Measurements from ENCODE around the gene UQCRQ.

UQCRQ gene

DNA sequence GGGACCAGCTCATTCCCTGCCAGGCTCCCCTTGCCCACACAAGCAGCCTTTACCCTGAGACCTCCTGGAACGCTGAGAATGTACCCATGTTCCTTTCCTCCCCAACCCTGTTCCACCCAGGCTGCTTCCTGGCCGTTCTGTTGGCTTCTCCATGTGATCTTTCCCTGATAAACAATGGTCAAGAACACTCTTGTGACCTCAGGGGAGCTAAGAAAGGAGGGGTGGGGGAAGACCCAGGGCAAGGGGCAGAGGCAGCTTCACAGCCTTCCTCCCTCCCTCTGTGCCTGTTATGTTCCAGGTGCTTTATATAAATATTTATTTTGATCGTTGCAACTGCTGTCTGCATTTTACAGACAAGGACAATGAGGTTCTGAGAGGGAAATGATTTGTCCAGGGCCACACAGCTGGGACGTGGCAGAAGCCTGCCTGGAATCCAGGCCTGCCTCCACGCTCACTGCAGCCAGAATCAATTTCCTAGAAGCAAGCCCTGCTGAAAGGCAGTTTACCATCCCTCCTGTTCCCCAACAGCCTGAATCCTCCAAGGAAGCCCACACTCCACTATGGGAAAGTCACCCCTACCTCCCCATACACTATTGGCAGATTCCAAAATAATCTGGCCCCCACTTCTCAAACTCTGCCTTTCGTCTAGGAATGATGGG, 39.9 kb upstream of the UQCRQ start:
- TF ChIP-seq, protein P1, sequence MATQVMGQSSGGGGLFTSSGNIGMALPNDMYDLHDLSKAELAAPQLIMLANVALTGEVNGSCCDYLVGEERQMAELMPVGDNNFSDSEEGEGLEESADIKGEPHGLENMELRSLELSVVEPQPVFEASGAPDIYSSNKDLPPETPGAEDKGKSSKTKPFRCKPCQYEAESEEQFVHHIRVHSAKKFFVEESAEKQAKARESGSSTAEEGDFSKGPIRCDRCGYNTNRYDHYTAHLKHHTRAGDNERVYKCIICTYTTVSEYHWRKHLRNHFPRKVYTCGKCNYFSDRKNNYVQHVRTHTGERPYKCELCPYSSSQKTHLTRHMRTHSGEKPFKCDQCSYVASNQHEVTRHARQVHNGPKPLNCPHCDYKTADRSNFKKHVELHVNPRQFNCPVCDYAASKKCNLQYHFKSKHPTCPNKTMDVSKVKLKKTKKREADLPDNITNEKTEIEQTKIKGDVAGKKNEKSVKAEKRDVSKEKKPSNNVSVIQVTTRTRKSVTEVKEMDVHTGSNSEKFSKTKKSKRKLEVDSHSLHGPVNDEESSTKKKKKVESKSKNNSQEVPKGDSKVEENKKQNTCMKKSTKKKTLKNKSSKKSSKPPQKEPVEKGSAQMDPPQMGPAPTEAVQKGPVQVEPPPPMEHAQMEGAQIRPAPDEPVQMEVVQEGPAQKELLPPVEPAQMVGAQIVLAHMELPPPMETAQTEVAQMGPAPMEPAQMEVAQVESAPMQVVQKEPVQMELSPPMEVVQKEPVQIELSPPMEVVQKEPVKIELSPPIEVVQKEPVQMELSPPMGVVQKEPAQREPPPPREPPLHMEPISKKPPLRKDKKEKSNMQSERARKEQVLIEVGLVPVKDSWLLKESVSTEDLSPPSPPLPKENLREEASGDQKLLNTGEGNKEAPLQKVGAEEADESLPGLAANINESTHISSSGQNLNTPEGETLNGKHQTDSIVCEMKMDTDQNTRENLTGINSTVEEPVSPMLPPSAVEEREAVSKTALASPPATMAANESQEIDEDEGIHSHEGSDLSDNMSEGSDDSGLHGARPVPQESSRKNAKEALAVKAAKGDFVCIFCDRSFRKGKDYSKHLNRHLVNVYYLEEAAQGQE (IDR thresholded peaks at IDR 0.05; ENCODE audit: low read depth), result no peak
- TF ChIP-seq RAD21 (IDR thresholded peaks at IDR 0.05; ENCODE audit: low read depth), result no peak
- TF ChIP-seq YY1 (IDR thresholded peaks at IDR 0.05; ENCODE audit: low read depth), result no peak
- TF ChIP-seq ZBTB7A (IDR thresholded peaks at IDR 0.05; ENCODE audit: low read depth), result no peak

DNA sequence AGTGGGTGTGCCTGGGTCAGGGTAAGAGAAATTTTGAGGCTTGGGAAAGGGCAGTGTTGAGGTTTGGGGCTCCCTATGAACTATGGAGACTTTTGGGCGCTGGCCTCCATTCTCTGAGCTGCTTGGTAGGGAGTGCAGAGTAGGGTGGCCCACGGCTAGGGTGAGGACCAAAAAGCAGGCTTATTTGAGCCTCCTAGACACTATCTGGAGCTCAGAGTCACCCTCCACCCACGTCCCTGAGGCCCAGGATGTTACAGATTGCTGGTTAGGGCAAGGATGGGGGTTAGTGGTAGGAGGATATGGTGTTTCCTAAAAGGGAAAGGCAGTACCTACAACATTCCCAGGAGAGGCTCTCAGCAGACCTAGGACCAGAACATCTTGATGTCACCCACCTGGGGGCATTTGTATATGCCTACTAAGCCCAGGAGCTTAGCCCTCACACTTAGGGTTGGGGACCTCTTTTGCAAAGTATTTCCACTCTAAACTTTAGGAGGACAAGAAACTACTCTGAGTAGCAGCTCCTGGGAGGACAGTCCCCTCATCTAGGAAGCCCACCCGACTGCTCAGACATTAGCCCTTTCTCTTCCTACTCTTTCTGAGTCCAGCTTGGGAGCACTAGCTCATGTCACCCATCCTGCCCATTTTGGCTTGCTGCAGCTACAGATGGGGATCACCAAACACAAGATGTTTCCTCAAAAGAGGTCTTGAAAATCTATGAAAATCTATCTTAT, 38.3 kb upstream of the UQCRQ start:
- TF ChIP-seq TEAD4 (IDR thresholded peaks at IDR 0.05) (no peak), TAF1 (IDR thresholded peaks at IDR 0.05; ENCODE audit: low read depth) (no peak), CEBPB (IDR thresholded peaks at IDR 0.05) (no peak), TCF12 (IDR thresholded peaks at IDR 0.05; ENCODE audit: low read depth) (no peak), EGR1 (IDR thresholded peaks at IDR 0.05) (no peak), RAD21 (IDR thresholded peaks at IDR 0.05; ENCODE audit: low read depth) (no peak), NFIC (IDR thresholded peaks at IDR 0.05) (no peak), ZBTB7A (IDR thresholded peaks at IDR 0.05; ENCODE audit: low read depth) (no peak), YY1 (IDR thresholded peaks at IDR 0.05; ENCODE audit: low read depth) (no peak), FOXM1 (IDR thresholded peaks at IDR 0.05; ENCODE audit: borderline replicate concordance, low read depth) (no peak), EP300 (IDR thresholded peaks at IDR 0.05; ENCODE audit: borderline replicate concordance) (no peak), CREB1 (IDR thresholded peaks at IDR 0.05; ENCODE audit: low read depth) (no peak)
- TF ChIP-seq, protein P2, sequence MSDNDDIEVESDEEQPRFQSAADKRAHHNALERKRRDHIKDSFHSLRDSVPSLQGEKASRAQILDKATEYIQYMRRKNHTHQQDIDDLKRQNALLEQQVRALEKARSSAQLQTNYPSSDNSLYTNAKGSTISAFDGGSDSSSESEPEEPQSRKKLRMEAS (IDR thresholded peaks at IDR 0.05), result no peak
- TF ChIP-seq, protein P1 (IDR thresholded peaks at IDR 0.05; ENCODE audit: low read depth), result no peak
- TF ChIP-seq, protein P3, sequence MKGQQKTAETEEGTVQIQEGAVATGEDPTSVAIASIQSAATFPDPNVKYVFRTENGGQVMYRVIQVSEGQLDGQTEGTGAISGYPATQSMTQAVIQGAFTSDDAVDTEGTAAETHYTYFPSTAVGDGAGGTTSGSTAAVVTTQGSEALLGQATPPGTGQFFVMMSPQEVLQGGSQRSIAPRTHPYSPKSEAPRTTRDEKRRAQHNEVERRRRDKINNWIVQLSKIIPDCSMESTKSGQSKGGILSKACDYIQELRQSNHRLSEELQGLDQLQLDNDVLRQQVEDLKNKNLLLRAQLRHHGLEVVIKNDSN (IDR thresholded peaks at IDR 0.05), result no peak

DNA sequence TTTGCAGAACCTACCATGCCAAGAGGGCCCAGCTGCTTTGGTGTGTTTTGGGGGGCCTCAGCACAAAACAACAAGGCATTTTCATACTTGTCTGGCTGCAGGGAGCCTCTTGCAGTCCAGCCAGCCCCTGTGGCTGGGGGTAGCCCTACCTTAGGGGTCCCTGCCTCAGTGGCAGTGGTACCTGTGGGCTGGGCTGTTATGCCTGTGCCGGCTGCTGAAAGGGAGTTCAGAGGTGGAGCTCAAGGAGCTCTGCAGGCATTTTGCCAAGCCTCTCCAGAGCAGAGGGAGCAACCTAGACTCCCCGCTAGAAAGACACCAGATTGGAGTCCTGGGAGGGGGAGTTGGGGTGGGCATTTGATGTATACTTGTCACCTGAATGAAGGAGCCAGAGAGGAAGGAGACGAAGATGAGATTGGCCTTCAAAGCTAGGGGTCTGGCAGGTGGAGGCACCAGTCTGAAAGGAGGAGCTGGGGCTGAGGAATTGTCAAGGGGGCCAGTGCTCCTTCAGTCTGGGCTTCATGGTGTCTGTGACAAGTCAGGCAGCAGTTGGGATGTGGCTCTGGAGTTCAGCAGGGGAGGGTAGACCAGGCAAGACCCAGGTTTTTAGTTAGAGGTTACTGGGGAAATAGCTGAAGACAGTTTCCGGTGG, 37.5 kb upstream of the UQCRQ start:
- TF ChIP-seq TCF12 (IDR thresholded peaks at IDR 0.05; ENCODE audit: low read depth) (no peak), TAF1 (IDR thresholded peaks at IDR 0.05; ENCODE audit: low read depth) (no peak), NFIC (IDR thresholded peaks at IDR 0.05) (no peak), RAD21 (IDR thresholded peaks at IDR 0.05; ENCODE audit: low read depth) (no peak)
- TF ChIP-seq, protein P1 (IDR thresholded peaks at IDR 0.05; ENCODE audit: low read depth), result no peak
- TF ChIP-seq, protein P3 (IDR thresholded peaks at IDR 0.05), result no peak

DNA sequence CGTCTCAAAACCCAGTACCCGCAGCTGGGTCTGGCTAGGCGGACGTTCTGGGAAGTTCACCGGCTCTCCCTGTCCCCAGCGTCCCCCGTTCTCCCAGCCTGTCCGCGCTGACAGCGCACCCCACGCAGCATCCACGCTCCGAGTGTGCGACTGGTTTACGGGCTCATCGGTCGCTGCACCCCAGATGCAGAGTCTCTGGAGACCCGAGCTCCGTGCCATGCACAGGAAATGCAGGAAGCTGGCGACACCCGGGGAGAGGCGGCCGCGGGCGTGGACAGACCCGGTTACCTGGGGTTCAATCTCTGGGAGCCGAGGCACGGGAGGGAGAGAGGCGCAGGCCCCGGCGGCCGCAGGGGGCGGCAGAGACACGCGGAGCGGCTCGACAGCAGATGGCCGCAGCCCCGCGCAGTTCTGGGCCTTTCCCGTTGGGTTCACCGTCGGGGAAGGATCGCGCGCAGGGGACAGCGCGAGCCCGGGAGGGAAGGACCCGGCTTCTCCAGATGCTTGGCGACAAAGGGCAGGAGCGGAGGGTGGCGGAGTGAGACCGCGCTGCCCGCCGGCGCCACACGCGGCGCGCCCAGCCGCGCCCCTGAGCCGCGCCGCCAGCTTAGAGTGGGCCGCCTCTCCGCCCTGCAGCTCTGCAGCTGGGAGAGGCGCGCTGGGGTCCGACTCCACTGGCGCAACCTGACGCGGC, 36.6 kb upstream of the UQCRQ start:
- 0 out of 2 replicates have a peak, but pooled peaks have one; percentile 38 for TF ChIP-seq TCF12 (IDR thresholded peaks at IDR 0.05; ENCODE audit: low read depth)
- 0 out of 2 replicates have a peak, but pooled peaks have one; percentile 22 for TF ChIP-seq NFIC (IDR thresholded peaks at IDR 0.05)
- TF ChIP-seq YY1 (IDR thresholded peaks at IDR 0.05; ENCODE audit: low read depth), result no peak; the same call in 1 of the 2 replicates
- no peak; the same call in 1 of the 2 replicates for TF ChIP-seq FOXM1 (IDR thresholded peaks at IDR 0.05; ENCODE audit: borderline replicate concordance, low read depth)
- TF ChIP-seq EGR1 (IDR thresholded peaks at IDR 0.05), result no peak
- no peak; the same call in 1 of the 2 replicates for TF ChIP-seq TEAD4 (IDR thresholded peaks at IDR 0.05)
- TF ChIP-seq ZBTB7A (IDR thresholded peaks at IDR 0.05; ENCODE audit: low read depth), result peak; percentile 59; the same call in 1 of the 2 replicates
- TF ChIP-seq RAD21 (IDR thresholded peaks at IDR 0.05; ENCODE audit: low read depth), result peak; percentile 60
- TF ChIP-seq EP300 (IDR thresholded peaks at IDR 0.05; ENCODE audit: borderline replicate concordance), result no peak
- TF ChIP-seq, protein P3 (IDR thresholded peaks at IDR 0.05), result no peak
- TF ChIP-seq CEBPB (IDR thresholded peaks at IDR 0.05), result no peak
- no peak for TF ChIP-seq CREB1 (IDR thresholded peaks at IDR 0.05; ENCODE audit: low read depth)
- no peak for TF ChIP-seq TAF1 (IDR thresholded peaks at IDR 0.05; ENCODE audit: low read depth)
- TF ChIP-seq, protein P1 (IDR thresholded peaks at IDR 0.05; ENCODE audit: low read depth), result no peak; the same call in 1 of the 2 replicates
- TF ChIP-seq, protein P2 (IDR thresholded peaks at IDR 0.05), result peak; percentile 83
